Activated T-helper 1 cell treated with anti-CD3 and anti-CD28 coated beads, Interleukin-12 subunit alpha, Interleukin-12 subunit beta, Interleukin-2, Interleukin-4 antibody, amounts not matched to agents 30 ng/mL and 10 ng/mL and 1 ng/mL, durations not matched to agents 14 hours and 24 hours and 36 hours (primary cell): Measurements from ENCODE around the gene TRIM10. TPM values are rescaled to one million over a fixed set of nuclear protein-coding genes. Genes with fewer than 3 reads are reported as not detected.

Experiments used
- DNase-seq: peaks from one replicate; pipeline ENCODE4 v3.0.0; 2021; ENCODE audit warnings: low spot score
- H3K27ac Mint-ChIP-seq: one replicate; pipeline ENCODE4 v1.8.0; 2021; ENCODE audit warnings: mild to moderate bottlenecking, mixed read lengths
- H3K27me3 Mint-ChIP-seq: one replicate; pipeline ENCODE4 v1.8.0; 2022; ENCODE audit warnings: mild to moderate bottlenecking, moderate library complexity, mixed read lengths; ENCODE audit not compliant: insufficient read depth
- H3K36me3 Mint-ChIP-seq: one replicate; pipeline ENCODE4 v1.8.0; 2021; ENCODE audit warnings: low read depth, mixed read lengths
- H3K4me1 Mint-ChIP-seq: one replicate; pipeline ENCODE4 v1.8.0; 2021; ENCODE audit warnings: low read depth, mixed read lengths
- H3K4me3 Mint-ChIP-seq: one replicate; pipeline ENCODE4 v1.8.0; 2021; ENCODE audit warnings: mild to moderate bottlenecking, moderate library complexity, mixed read lengths
- H3K9me3 Mint-ChIP-seq: one replicate; pipeline ENCODE4 v1.8.0; 2021; ENCODE audit warnings: mixed read lengths
- intact Hi-C: fragments of 100-400 bp; cut with micrococcal nuclease; formaldehyde crosslinking; loops from one replicate; pipeline ENCODE4 v1.15.1; 2024
- total RNA-seq: library from RNA; stranded (reverse); gene quantifications from 2 replicates; pipeline ENCODE4 v1.2.3, GENCODE V29; 2022

The TRIM10 gene
- total RNA-seq, 1 donor from 2014 or later, result 0.08 TPM

- peaks cover 8% of the 10 kb centered on the region for H3K4me1 Mint-ChIP-seq
- no peak for DNase-seq
- peaks cover 40% of the 10 kb centered on the region for H3K36me3 Mint-ChIP-seq
- intact Hi-C loops, result no loop called here
- no peaks in the 10 kb centered on the region for H3K9me3 Mint-ChIP-seq
- H3K27ac Mint-ChIP-seq, result no peak overlapping the region
- no peaks in the 10 kb centered on the region for H3K27me3 Mint-ChIP-seq
- no peak overlapping the region for H3K4me3 Mint-ChIP-seq
Observed at GRCh38 chr6:30194797-30195690, 34.0 kb upstream of the TRIM10 start.

- DNase-seq, result no peak
- Mint-ChIP-seq H3K9me3 (no peaks in the 10 kb centered on the region), H3K27me3 (no peaks in the 10 kb centered on the region), H3K4me1 (no peaks in the 10 kb centered on the region), H3K36me3 (peaks cover 44% of the 10 kb centered on the region), H3K27ac (no peak overlapping the region), H3K4me3 (no peak overlapping the region)
- intact Hi-C loops, result no loop called here
Observed at GRCh38 chr6:30192076-30192475, 31.1 kb upstream of the TRIM10 start.

DNA sequence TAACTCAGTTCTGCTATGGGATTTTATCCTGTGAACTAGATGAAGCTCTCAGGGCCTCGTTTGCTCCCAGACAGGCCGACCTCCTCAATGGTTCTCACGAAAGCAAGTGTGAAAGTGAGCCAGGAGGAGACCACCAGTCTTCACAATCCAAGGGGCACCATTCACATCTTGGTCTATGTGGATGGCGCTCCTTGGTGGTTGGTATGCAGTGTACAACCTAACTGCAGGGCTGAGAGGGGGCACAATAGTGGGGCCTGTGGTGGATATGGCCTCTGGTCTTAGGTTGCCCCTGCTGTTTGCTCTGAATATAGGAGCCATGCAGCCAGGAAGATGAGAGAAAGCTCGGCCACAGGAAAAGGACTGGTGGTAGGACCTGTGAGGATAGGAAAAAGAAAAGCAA is 27.5 kb upstream of the TRIM10 start:
- Mint-ChIP-seq H3K36me3 (peaks cover 51% of the 10 kb centered on the region), H3K27me3 (no peaks in the 10 kb centered on the region), H3K27ac (no peak overlapping the region), H3K4me1 (no peaks in the 10 kb centered on the region), H3K9me3 (no peaks in the 10 kb centered on the region), H3K4me3 (no peak overlapping the region)
- DNase-seq, result no peak
- intact Hi-C loops, result no loop called here

DNA sequence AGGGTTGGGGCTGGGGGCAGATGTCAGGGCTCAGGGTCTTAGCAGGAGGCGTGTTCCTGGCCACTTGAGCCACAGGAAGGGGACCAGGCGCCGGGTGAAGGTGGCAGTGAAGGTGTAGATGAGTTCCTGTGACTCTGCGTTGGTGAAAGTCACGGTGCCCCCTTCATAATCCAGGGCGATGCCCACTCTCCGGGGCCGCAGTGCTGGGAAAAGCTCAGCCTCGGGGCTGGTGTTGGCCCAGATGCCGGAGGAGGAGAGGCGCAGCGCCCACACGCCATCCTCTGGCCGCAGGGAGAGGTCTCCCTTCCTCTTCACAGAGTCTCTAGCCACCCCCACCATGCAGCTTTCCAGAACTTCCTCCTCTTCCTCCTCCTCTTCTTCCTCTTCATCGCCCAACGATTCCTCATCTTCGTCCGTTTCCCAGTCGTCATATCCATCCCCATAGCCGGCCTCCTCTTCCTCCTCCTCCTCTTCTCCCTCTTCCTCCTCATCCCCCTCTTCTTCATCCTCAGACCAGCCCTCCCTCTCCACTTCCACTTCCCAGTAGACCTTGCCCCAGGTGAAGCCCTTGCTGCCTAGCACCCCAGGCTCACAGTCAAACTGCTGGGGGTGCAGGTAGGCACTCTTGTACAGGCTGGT is 25.0 kb upstream of the TRIM10 start:
- H3K9me3 Mint-ChIP-seq, result peaks cover 5% of the 10 kb centered on the region
- DNase-seq, result no peak
- no peak overlapping the region for H3K27ac Mint-ChIP-seq
- H3K4me3 Mint-ChIP-seq, result no peak overlapping the region
- peaks cover 46% of the 10 kb centered on the region for H3K36me3 Mint-ChIP-seq
- no peaks in the 10 kb centered on the region for H3K4me1 Mint-ChIP-seq
- intact Hi-C loops, result no loop called here
- H3K27me3 Mint-ChIP-seq, result no peaks in the 10 kb centered on the region

DNA sequence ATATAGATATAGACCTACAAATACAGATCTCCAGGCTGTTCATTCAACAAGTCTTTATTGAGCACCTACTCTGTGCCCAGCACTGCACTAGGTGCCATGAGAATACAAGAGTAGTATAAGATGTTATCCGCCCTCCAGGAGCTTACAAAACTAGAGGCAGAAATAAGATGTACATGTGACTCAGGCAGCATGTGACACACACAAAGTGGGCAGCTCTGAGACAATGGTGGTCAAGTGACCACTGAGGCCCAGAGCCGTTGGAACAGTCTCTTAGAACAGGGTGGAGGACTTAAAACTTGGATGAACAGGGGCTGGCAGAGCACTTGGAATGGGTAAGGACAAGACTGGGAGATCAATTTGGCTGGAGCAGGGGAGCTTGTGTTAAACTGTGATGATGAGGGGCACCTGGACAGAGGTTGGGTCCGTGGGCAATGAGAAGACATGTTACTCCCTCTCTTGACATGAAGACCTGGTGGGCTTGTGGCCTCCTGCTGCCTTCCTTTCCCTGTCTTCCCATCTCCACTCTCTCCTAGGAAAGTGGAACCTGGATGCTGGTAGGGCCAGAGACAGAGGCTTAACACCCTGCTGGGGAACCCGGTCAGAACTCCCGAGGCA is 23.5 kb upstream of the TRIM10 start:
- DNase-seq, result no peak
- H3K9me3 Mint-ChIP-seq, result peaks cover 12% of the 10 kb centered on the region
- H3K36me3 Mint-ChIP-seq, result peaks cover 34% of the 10 kb centered on the region
- no peak overlapping the region for H3K4me3 Mint-ChIP-seq
- no peaks in the 10 kb centered on the region for H3K4me1 Mint-ChIP-seq
- H3K27ac Mint-ChIP-seq, result no peak overlapping the region
- intact Hi-C loops, result no loop called here
- no peaks in the 10 kb centered on the region for H3K27me3 Mint-ChIP-seq

DNA sequence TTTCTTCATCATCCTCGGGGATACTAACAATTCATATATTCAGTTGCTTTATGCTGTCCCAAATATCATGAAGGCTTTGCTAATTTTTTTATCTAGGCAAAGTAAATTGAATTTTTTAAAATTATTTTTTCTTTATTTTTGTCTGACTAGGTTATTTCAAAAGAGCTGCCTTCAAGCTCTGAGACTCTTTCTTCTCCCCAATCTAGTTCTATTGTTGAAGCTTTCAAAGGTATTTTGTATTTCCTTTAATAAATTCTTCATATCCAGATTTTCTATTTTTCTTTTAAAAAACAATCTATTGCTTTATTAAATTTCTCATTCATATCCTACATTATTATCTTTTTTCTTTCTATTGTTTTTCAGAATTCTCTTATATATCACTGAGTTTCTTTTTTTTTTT is 19.1 kb upstream of the TRIM10 start:
- H3K4me1 Mint-ChIP-seq, result peaks cover 5% of the 10 kb centered on the region
- no peak overlapping the region for H3K27ac Mint-ChIP-seq
- intact Hi-C loops, result no loop called here
- no peak overlapping the region for H3K4me3 Mint-ChIP-seq
- DNase-seq, result no peak
- peaks cover 34% of the 10 kb centered on the region for H3K27me3 Mint-ChIP-seq
- peaks cover 20% of the 10 kb centered on the region for H3K9me3 Mint-ChIP-seq
- H3K36me3 Mint-ChIP-seq, result peaks cover 5% of the 10 kb centered on the region

GRCh38 chr6:30178837-30179236 is 17.8 kb upstream of the TRIM10 start:
- H3K4me3 Mint-ChIP-seq, result no peak overlapping the region
- intact Hi-C loops, result no loop called here
- H3K27ac Mint-ChIP-seq, result no peak overlapping the region
- peaks cover 40% of the 10 kb centered on the region for H3K27me3 Mint-ChIP-seq
- H3K36me3 Mint-ChIP-seq, result no peaks in the 10 kb centered on the region
- DNase-seq, result no peak
- peaks cover 20% of the 10 kb centered on the region for H3K9me3 Mint-ChIP-seq
- H3K4me1 Mint-ChIP-seq, result peaks cover 5% of the 10 kb centered on the region

- no peak overlapping the region for H3K27ac Mint-ChIP-seq
- no peaks in the 10 kb centered on the region for H3K36me3 Mint-ChIP-seq
- no peak overlapping the region for H3K4me3 Mint-ChIP-seq
- intact Hi-C loops, result no loop called here
- H3K9me3 Mint-ChIP-seq, result peaks cover 13% of the 10 kb centered on the region
- peaks cover 61% of the 10 kb centered on the region for H3K27me3 Mint-ChIP-seq
- H3K4me1 Mint-ChIP-seq, result peaks cover 5% of the 10 kb centered on the region
- DNase-seq, result no peak
Observed at GRCh38 chr6:30175765-30176164, 14.8 kb upstream of the TRIM10 start.

- Mint-ChIP-seq H3K4me3 (no peak overlapping the region), H3K9me3 (no peaks in the 10 kb centered on the region), H3K27ac (no peak overlapping the region), H3K36me3 (peaks cover 4% of the 10 kb centered on the region), H3K27me3 (peaks cover 65% of the 10 kb centered on the region), H3K4me1 (peaks cover 28% of the 10 kb centered on the region)
- intact Hi-C loops, result loop anchor here (5.0 kb wide), 1 partner anchor 205 kb away; no protein-coding TSS in a partner anchor
- no peak for DNase-seq
Observed at GRCh38 chr6:30172681-30173080, 11.7 kb upstream of the TRIM10 start.

DNA sequence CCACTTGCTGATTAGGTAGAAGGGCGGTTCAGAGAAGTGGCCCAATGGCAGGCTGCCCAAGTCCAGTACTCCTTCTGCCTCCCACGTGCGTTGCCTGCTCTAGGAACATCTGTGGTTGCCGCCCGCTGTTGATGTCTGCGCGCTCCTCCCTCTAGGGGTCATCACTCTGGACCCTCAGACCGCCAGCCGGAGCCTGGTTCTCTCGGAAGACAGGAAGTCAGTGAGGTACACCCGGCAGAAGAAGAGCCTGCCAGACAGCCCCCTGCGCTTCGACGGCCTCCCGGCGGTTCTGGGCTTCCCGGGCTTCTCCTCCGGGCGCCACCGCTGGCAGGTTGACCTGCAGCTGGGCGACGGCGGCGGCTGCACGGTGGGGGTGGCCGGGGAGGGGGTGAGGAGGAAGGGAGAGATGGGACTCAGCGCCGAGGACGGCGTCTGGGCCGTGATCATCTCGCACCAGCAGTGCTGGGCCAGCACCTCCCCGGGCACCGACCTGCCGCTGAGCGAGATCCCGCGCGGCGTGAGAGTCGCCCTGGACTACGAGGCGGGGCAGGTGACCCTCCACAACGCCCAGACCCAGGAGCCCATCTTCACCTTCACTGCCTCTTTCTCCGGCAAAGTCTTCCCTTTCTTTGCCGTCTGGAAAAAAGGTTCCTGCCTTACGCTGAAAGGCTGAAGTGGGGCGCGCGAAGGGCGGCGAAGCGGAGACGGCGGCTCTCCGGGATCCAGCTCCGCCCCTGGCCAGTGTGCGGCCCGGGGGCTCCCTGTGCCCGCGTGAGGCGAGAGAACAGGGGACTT is 10.9 kb upstream of the TRIM10 start:
- no peaks in the 10 kb centered on the region for H3K9me3 Mint-ChIP-seq
- H3K4me3 Mint-ChIP-seq, result no peak overlapping the region
- H3K27ac Mint-ChIP-seq, result no peak overlapping the region
- intact Hi-C loops, result loop anchor here (5.0 kb wide), 1 partner anchor 205 kb away; no protein-coding TSS in a partner anchor
- peaks cover 57% of the 10 kb centered on the region for H3K27me3 Mint-ChIP-seq
- H3K36me3 Mint-ChIP-seq, result peaks cover 4% of the 10 kb centered on the region
- DNase-seq, result no peak
- peaks cover 36% of the 10 kb centered on the region for H3K4me1 Mint-ChIP-seq

DNA sequence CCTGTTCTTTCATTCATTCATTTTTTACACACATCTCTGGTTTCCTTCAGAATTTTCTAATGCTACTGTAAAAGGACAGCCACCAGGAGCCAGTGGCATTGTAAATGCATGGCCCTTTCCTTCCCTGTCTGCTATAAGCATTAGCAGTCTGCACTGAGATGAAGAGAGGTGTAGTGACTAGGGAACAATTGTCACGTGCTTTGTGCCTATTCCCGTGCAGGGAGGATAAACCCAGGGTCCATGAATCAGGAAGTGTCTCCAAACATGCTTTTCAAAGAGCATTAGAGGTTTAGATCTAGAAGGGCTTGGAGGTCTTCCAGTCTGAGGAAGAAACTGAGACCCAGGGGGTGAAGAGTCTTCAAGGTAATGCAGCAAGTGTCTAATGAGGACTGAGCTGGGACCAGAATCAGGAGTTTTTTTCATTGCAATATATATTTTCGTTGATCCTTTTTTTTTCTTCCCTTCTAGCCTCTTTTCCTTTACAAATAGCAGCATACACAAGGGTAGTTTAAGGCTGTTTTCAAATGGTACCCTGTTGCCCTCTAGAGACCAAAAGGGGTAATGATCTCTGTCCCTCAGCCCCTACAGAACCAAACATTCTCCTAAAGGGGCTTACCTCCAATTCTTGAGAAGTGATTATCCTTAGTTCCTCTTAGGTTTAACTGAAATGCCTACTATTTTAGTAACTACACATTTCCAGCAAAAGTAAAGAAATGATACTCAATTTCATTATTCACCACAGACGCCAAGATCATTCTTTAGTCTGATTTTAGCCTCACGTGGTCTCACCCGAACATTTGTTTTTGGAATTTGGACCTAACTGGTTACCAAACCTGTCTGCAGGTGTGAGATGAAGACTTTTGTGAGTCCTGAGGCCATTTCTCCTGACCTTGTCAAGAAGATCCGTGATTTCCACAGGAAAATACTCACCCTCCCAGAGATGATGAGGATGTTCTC is 8.9 kb upstream of the TRIM10 start:
- H3K4me1 Mint-ChIP-seq, result peaks cover 46% of the 10 kb centered on the region
- H3K9me3 Mint-ChIP-seq, result no peaks in the 10 kb centered on the region
- DNase-seq, result no peak
- H3K4me3 Mint-ChIP-seq, result no peak overlapping the region
- H3K27me3 Mint-ChIP-seq, result peaks cover 39% of the 10 kb centered on the region
- peaks cover 4% of the 10 kb centered on the region for H3K36me3 Mint-ChIP-seq
- intact Hi-C loops, result loop anchor here (1.0 to 5.0 kb wide), 5 partner anchors 39 to 322 kb away; partner anchors contain the start of gene TRIM26
- no peak overlapping the region for H3K27ac Mint-ChIP-seq
